RKO (cell line): ENCODE measurements around the gene STXBP4.

Experiments used
- DNase-seq: peaks from one replicate; pipeline ENCODE4 v3.0.0-alpha.2; 2016; ENCODE audit warnings: low spot score

STXBP4 gene

GRCh38 chr17:54969658-54970572, 1.4 kb downstream of the STXBP4 start:
- DNase-seq, result no peak

GRCh38 chr17:54971147-54971546, 2.6 kb downstream of the STXBP4 start:
- DNase-seq, result no peak

- DNase-seq, result no peak
Observed at GRCh38 chr17:54971901-54972300, 3.3 kb downstream of the STXBP4 start.

- DNase-seq, result no peak
Observed at GRCh38 chr17:54972406-54973138, 4.0 kb downstream of the STXBP4 start.

GRCh38 chr17:54974759-54975158, 6.2 kb downstream of the STXBP4 start:
- no peak for DNase-seq

- DNase-seq, result no peak
Observed at GRCh38 chr17:54976316-54976715, 7.8 kb downstream of the STXBP4 start.

GRCh38 chr17:54977744-54978143, 9.2 kb downstream of the STXBP4 start:
- no peak for DNase-seq

- DNase-seq, result no peak
Observed at GRCh38 chr17:54979657-54980056, 11.1 kb downstream of the STXBP4 start.

GRCh38 chr17:54980375-54980774, 11.8 kb downstream of the STXBP4 start:
- no peak for DNase-seq

- DNase-seq, result no peak
Observed at GRCh38 chr17:54982399-54982798, 13.8 kb downstream of the STXBP4 start.

- no peak for DNase-seq
Observed at GRCh38 chr17:54983260-54983659, 14.7 kb downstream of the STXBP4 start.

GRCh38 chr17:54985476-54985875, 16.9 kb downstream of the STXBP4 start:
- no peak for DNase-seq

- no peak for DNase-seq
Observed at GRCh38 chr17:54990118-54990517, 21.6 kb downstream of the STXBP4 start.

GRCh38 chr17:54991567-54991966, 23.0 kb downstream of the STXBP4 start:
- DNase-seq, result no peak

- peak; percentile 71 for DNase-seq
Observed at GRCh38 chr17:54992797-54993639, 24.5 kb downstream of the STXBP4 start.

GRCh38 chr17:54996441-54996840, 27.9 kb downstream of the STXBP4 start:
- no peak for DNase-seq

GRCh38 chr17:55002458-55002857, 33.9 kb downstream of the STXBP4 start:
- no peak for DNase-seq

GRCh38 chr17:55004484-55004883, 35.9 kb downstream of the STXBP4 start:
- DNase-seq, result no peak

GRCh38 chr17:55005520-55005919, 37.0 kb downstream of the STXBP4 start:
- peak; percentile 27 for DNase-seq

- no peak for DNase-seq
Observed at GRCh38 chr17:55023626-55024025, 55.1 kb downstream of the STXBP4 start.

GRCh38 chr17:55037828-55038227, 69.3 kb downstream of the STXBP4 start:
- DNase-seq, result no peak

- DNase-seq, result no peak
Observed at GRCh38 chr17:55038291-55038690, 69.7 kb downstream of the STXBP4 start.
